NOMO-1 treated with dmso at 0.1 percent for 144 hours (cell line): ENCODE results near the gene ZNF532.

ENCODE experiments used
- DNase-seq: peaks from one replicate; lab custom pipeline; 2025; ENCODE audit not compliant: unreplicated experiment; lab: John Stamatoyannopoulos, UW

The ZNF532 gene

DNA sequence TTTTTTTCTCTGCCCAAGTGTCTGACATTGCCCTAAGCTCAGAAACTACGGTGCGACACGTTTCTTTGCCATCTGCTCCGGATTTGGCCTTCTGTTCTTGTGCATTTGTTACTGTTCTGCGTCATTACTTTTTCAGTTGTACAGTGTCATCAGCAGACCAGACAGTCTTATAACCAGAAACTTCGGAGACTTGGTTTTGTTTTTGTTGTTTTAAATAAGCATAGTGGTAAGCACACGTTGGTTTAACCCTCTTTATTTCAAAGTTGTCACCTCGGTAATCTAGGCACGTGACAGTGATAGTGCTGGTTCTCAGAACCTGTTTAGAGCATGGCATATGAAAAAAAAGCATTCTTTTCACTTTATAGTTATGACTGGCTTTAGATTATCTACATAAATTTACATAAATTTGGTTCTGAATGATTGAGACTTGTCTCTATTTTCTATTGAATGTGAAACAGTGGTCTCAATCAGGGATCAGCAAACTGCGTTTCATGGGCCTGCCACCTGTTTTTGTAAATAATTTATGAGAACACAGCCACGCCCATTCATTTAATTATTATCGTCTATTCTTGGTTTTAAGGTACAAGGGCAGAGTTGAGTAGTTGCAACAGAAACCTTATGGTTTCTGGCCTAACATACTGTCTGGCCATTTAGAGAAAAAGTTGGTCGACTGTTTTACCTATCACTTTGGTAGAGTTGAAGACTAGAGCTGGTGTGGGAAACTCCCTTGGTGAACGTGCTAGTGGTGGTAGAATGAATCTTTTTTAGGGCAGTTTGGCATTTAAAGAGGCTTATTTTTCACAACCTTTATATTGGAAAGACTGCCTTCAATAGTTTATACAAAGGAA lies 106.5 kb downstream of the ZNF532 start:
- no peak for DNase-seq

DNA sequence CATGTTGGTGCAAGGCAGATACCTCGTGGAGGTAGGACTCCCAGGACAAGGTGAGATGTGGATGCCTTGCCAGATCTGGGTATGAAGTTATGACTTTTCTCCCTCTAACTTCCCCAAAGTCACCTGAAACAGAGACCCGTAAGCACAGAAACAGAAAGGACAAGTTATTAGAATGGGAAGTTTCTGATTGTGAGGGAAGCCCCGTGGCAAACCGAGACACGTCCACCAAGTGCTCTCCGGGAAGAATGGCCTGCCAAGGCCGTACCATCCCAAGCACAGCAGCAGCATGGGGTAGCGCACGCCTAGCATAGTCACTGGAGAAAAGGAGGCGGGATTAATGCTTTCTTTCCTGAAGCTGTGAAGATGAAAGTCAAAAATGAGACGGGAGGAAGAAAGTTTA lies 110.6 kb downstream of the ZNF532 start:
- DNase-seq = no peak

DNA sequence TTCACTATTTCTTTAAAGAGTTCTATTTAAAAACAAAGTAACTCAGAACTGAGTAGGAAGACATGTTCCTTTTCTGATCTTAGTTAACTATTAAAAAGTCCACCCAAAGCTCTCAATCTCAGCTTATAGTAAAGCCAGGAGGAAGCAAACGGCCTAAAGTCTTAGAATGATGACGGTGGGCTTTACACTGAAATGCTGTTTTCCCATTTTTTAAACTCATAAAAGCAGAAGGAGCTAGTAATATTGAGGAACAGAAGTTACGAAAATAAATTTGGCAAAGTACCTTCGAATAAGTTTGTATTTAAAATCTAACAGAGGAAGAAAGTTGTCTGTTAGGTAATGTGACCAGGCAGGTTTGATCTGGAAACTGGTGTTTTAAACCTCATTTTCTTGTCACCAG lies 111.1 kb downstream of the ZNF532 start:
- no peak for DNase-seq

DNA sequence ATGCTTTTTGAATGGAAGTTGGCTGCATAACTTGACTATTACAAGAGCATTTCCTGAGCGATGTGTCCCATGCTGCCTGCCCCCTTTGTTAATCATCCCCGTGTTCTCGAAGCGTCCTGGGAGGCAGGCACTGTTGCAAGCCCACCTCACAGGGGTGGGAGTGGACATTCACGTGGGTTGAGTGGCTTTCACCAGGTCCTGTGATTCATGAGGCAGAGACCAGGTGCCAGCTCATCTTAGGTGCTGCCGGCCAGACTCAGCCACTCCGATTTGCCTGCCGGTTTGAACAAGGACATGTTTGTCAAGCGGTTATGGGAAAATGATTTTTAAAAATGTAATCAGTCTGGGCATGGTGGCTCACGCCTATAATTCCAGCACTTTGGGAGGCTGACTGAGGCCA lies 112.5 kb downstream of the ZNF532 start:
- no peak for DNase-seq

DNA sequence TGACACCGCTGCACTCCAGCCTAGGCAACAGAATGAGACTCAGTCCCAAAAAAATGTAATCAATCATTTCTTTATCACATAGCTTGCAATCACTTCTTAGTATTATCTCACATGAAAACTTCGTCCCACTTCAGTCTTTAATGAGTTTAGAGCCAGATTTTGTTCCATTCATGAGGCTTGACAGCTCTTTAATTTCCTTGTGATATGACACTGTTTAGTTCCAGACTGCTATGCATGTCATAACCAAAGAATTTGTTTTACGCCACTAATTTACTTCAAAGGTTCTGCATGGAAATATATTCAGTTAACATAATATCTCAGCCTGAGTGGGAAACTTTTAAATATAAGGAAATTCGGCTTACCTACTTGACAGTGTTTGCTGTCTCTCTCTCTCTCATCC lies 113.1 kb downstream of the ZNF532 start:
- no peak for DNase-seq

DNA sequence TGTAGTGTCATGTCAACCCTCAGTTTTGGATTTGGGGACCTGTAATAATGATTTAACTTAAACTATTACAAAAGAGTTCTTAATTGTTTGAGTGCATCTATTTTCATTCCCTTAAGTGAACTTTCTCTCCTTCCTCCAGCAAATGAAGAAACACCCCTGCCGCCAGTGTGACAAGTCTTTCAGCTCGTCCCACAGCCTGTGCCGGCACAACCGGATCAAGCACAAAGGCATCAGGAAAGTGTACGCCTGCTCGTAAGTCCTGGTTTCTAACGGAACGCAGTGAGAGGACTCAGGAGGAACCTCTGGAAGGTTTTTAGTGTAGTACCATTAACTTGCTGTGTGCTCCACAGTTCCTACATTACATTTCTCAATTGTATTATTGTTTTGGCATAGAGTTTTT lies 114.2 kb downstream of the ZNF532 start:
- DNase-seq = no peak

DNA sequence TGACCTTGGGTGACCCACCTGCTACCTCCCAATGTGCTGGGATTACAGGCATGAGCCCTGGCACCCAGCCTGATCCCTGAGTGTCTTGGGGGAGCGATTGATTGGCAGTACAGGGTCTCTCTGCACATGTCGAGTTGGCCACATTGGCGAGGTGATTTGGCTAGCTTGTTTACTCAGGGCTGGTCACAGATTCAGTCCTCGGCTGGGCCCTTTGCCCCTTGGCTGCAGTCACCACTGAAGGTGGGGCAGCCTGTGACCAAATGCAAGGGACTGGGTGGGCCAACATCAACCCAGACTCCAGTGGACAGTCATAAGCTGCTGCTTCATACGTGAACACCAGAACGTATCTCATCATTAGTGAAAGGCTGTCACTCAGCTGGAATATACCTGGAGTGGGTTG lies 114.9 kb downstream of the ZNF532 start:
- DNase-seq = no peak

DNA sequence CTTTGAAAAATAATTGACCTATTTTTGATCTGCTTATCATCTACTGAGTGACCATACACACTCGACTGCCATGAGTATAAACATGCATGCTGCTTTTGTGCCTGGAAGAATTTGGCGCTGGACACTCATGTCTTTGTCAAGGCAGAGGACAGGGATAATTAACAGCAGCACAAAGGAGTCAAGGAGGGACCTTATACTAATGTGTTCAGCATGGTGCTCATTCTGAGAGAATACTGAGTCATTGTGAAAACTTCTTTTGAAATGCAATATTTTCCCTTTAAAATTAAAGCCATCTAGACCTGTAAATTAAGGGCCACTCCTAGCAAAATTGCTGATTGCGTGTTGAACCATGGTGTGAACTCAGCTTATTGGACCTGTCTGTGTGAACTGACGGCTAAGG lies 116.3 kb downstream of the ZNF532 start:
- no peak for DNase-seq

DNA sequence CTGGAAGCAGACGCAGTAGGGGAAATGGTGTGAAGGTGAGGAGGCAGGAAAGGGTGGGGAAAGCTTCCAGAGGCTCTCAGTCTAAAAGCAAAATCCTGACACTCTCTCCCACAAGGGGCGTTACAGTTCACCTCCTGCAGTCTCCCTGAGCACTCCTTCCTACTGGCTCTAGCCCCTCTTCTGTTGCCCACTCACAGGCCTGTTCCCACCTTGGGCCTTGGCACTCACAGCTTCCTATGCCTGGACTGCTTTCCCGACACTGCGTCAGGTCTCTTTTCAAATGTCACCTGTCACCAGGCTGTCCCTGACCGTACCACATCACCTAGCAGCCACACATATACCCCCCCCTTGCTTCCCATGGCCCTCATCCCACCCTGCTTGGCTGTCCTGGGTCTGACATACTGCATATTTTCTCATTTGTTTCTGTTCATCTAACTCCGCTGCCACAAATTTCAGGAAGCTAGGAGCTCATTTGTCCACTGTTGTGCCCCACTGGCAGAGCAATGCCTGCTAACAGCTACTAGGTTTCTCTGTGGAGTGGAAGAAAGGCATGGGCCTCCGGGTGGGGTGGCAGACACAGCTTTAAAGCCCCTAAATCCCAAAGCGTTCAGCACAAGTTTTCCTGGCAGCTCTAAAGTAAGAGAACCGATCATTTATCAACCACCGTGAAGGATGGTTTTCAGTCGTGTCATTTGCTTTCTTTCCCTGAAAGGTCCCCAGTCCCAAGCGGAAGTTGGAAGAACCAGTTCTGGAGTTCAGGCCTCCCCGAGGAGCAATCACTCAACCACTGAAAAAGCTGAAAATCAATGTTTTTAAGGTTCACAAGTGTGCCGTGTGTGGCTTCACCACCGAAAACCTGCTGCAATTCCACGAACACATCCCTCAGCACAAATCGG lies 118.8 kb downstream of the ZNF532 start:
- DNase-seq = no peak

DNA sequence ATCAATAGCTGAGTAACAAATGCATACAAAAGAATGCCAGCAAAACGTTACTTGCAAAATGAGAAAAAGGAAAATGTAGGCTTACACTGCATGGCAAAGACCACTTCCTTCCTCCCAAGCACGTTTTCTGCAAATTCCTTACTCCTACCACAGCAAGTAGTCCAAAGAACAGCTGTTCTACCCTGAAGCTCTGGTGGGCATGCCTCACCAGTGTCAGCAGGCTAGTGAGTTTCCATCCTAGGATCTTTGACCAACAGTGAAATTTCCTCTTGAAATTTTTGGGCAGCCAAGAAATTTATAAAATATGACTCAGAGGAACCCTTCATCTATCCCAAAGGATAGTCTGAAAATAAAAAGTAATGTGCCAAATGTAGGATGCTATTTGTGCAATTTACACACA lies 123.9 kb downstream of the ZNF532 start:
- DNase-seq = no peak

DNA sequence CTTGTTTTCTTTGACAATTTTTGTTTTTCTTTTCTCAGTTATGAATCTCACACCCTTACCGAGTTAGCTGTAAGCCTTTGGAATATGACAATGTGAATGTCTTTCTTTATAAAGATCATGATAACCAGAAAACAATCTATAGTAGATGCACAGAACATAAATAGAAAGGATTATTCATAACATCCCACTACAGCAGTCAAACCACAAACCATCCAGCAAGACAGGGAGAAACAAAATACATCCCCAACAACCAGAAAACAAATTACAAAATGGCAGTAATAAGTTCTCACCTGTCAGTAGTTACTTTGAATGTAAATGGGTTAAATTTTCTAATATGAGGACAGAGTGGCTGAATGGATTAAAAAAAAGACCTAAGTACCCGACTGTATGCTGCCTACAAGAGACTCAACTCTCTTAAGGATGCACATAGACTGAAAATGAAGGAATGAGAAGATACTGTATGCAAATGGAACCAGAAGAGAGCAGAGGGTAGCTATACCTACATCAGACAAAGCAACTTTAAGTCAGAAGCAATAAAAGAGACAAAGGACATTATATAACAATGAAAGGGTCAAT lies 124.6 kb downstream of the ZNF532 start:
- DNase-seq = no peak

DNA sequence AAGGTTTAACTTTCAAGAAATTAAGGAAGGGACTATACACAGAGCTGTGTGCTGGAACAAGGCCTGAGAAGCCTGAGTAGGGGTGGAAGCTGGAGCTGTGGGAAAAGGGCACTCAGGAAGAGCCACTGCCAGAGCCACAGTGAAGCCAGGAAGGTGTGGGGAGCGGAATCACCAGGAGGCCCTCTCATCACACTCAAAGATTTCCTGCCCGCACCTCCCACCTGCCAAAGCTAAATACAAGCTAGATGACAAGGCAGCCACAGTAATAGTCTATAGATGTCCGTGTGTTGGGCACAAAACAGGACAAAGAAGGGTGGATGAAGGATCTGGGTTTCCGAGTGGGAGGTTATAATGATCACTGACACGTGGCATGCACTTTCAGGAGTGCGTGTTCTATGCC lies 126.0 kb downstream of the ZNF532 start:
- DNase-seq = no peak

DNA sequence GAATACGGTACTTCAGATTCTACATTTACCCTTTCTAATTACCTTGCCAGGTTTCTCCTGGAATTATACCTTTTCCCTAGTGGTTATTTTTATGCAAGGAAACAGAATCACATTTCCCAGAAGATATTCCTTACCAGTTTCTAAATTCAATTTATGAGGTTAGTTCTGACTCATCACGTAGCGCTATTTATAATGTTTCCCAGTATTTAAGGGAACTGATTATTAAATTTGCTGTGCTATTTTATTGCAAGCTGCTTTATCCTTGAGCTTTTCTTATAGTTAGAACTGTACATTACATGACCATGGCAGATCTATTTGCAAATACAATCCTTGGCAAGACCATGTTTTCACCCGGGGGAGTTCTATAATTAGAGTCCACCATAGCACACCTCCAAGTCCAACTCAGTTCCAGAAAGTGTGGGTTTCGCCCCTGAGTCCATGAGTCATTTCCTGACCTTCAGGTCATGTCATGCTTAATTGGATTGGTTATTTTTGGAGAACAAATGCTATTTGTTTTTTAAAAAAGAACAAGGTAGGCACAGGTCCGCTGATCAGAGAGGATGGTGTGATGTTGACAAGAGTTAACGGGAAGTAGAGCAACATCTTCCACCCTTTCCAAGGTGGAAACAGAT lies 126.6 kb downstream of the ZNF532 start:
- no peak for DNase-seq

DNA sequence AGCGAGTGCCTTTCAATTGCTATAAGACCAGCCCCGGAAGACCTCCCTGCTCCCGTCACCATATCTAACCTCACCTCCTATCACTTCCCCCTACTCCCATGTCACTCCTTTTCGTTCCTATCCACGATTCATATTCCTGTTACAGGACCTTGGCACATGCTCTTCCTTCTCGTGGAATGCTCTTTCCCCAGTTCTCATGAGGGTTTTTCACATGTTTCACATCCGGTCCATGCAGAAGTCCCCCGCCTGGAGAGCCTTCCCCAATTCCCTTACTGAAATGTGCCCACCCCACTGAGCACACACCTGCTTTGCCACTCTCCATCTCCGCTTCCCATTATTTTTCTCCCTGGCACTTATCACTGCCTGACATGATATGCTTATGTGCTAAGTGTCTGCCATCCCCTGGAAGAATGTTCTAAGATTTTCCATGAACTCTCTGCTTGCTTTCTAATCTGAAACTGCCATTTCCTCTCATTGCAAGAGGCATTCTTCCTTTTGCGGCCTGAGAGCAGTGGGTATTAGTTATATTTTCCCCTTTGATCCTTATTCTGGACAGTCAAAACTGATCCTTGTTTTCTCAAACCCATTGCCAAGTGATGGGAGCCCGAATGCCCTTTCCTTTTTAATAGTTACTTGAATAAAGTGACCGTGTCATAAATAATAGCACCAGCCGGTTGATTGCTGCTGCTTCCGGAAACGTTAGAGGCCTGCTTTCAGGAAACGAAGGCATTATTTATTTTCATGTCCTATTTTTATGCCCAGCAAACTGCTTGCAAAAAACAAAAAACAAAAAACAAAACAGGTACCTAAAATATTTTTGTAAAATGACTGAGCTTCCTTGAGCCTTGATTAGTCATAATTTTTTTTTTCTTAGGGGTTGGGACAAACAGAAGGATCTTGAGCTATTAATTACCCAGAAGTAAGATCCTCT lies 127.9 kb downstream of the ZNF532 start:
- DNase-seq = no peak

DNA sequence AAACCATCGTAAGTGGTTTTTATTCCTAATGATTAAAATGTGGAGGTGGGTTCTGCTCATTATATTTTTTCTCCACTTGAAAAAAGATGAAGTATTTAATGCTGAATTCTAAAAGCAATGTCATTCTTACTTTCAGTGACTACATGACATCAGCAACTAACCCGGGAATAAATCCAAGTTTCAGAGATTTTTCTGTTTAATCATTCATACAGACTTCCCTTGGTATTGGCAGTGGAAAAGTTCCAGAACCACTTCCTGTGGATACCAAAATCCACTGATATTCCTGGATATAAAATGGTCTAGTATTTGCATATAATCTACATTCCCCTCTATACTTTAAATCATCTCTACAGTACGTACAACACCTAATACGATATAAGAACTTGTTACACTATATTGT lies 128.6 kb downstream of the ZNF532 start:
- DNase-seq = no peak

DNA sequence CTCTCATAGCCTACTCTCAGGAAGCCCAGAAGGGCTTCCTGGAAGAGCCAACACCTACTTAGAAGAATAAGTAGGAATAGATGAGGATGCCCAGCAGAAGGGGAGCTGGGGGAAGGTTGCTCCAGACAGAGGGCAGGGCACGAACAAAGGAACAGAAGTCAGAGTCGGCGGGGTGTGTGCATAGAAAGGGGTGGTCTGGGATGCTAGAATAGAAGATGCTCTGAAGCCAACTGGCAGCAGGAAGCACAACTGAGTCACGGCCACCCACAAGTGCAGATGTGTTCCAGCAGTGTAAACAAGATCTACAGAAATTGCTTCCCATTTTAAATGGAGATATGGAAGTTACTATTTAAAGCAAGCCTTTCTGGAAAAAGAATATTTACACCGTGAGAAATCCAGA lies 131.0 kb downstream of the ZNF532 start:
- no peak for DNase-seq

DNA sequence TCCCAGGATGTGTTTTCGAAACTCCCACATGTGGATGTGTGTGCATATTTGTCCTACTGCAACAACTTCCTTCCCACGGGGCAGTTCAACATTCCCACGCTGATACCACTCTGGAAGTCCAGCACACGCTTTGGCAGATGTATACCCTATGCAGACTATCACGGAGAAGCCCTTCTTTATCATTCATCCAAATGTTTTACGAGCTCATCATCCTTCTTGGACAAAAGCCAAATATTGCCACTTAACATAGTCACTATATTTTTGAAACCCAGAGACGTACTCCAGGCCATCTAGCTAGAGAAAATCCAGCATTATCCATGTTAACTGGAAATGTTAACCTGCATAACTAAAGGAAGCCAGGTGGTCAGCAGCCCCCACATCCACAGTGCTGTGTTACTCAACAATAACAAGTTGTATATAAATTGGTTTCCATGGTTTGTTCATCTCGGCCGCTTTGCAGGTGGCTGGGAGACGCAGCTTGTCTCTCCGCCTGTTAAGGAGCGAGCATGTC lies 131.5 kb downstream of the ZNF532 start:
- no peak for DNase-seq

DNA sequence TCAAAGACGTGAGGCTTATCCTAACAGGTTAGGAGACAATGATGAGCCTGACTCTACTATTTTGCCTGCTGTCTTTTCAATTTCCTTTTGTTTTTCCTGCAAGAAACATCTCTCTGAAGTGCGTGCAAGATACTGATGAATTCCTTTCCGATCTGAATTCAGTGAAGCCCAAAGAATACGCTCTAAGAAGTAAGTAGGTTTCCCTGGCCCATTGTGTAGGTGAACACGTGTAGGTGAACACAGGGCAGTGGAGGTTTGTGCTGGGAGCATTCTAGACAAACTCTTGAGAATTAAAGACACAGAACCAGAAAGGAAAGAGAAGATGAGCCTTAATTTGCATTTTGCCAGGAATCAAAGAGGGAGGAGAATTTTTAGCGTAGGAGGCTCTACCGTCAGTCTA lies 132.0 kb downstream of the ZNF532 start:
- DNase-seq = no peak

DNA sequence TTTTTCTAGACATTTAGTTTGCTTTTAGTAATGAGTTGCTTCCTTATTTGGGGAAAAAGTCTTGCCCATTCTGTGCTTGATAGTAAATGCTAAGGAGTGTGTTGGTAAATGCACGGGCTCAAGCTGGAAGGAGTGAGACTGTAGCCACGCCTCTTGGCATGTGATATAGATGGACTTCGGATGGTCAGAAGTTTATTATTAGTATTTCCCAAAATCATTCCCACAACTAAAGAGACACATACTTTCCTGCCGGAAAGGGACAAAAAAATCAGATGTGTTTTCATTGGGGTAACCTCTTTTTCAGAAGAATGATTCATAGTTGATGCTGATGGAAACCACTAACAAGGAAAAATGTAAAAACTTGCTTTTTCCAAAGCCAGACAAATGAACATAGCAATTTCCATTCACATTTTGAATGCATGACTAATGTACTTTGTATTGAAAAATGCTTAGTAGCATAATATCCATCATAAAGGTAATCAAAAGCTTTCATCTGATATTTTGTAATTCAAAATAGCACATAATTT lies 133.2 kb downstream of the ZNF532 start:
- DNase-seq = no peak
